ENCODE data around the gene FCN2.

GRCh38 chr9:134884492-134884891 is 3.9 kb downstream of the FCN2 start:
- TF ChIP-seq POLR2A (IDR thresholded peaks at IDR 0.05; ENCODE audit: low read depth), result no peak
- TF ChIP-seq, protein P1, sequence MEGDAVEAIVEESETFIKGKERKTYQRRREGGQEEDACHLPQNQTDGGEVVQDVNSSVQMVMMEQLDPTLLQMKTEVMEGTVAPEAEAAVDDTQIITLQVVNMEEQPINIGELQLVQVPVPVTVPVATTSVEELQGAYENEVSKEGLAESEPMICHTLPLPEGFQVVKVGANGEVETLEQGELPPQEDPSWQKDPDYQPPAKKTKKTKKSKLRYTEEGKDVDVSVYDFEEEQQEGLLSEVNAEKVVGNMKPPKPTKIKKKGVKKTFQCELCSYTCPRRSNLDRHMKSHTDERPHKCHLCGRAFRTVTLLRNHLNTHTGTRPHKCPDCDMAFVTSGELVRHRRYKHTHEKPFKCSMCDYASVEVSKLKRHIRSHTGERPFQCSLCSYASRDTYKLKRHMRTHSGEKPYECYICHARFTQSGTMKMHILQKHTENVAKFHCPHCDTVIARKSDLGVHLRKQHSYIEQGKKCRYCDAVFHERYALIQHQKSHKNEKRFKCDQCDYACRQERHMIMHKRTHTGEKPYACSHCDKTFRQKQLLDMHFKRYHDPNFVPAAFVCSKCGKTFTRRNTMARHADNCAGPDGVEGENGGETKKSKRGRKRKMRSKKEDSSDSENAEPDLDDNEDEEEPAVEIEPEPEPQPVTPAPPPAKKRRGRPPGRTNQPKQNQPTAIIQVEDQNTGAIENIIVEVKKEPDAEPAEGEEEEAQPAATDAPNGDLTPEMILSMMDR (IDR thresholded peaks at IDR 0.05), result no peak

All from esophagus muscularis mucosa (tissue), 3 donors.